ENCODE results near the gene MRPS10. TPM values are rescaled to one million over a fixed set of nuclear protein-coding genes. Genes with fewer than 3 reads are reported as not detected.

The MRPS10 gene
- total RNA-seq, 2 experiments from 2014 or later: 17.1 to 18.4 TPM

GRCh38 chr6:42185597-42185996 lies 32.1 kb downstream of the MRPS10 start:
- intact Hi-C loops (cut with DNase I, micrococcal nuclease): no loop called here
- Histone ChIP-seq H3K4me1 (ENCODE audit: insufficient read depth, low read length) (no peaks in the 10 kb centered on the region), H3K4me3 (ENCODE audit: low read length) (no peak overlapping the region), H3K27me3 (ENCODE audit: control insufficient read depth in 1 of 2, insufficient read depth in 2 of 2, low read length in 2 of 2) (no peaks in the 10 kb centered on the region), H3K9me3 (ENCODE audit: control insufficient read depth in 1 of 2, insufficient read depth in 1 of 2, low read length in 2 of 2) (no peaks in the 10 kb centered on the region), H3K36me3 (ENCODE audit: insufficient read depth, low read length) (no peaks in the 10 kb centered on the region), H3K27ac (ENCODE audit: low read depth in 1 of 2, low read length in 2 of 2) (no peak overlapping the region)
- H3K9me3 Mint-ChIP-seq: no peaks in the 10 kb centered on the region
- H3K27me3 Mint-ChIP-seq: no peaks in the 10 kb centered on the region
- no peak for DNase-seq
- TF ChIP-seq CTCF (IDR thresholded peaks at IDR 0.05): no peak
- H3K4me1 Mint-ChIP-seq (ENCODE audit: low read depth): no peaks in the 10 kb centered on the region
- no peaks in the 10 kb centered on the region for H3K36me3 Mint-ChIP-seq (ENCODE audit: low read depth)
- H3K4me3 Mint-ChIP-seq: no peak overlapping the region
- ATAC-seq (ENCODE audit: poor library complexity): no peak
- CTCF ChIA-PET: no interaction called here
- POLR2A ChIA-PET: no interaction called here
- no peak overlapping the region for H3K27ac Mint-ChIP-seq

- ATAC-seq (ENCODE audit: poor library complexity) (no peak), DNase-seq (no peak)
- intact Hi-C loops (cut with DNase I, micrococcal nuclease): no loop called here
- ChIA-PET CTCF (no interaction called here), POLR2A (no interaction called here)
- no peak for TF ChIP-seq CTCF (IDR thresholded peaks at IDR 0.05)
- Mint-ChIP-seq H3K27me3 (peaks cover under 1% of the 10 kb centered on the region), H3K36me3 (ENCODE audit: low read depth) (no peaks in the 10 kb centered on the region), H3K4me3 (no peak overlapping the region), H3K4me1 (ENCODE audit: low read depth) (no peaks in the 10 kb centered on the region), H3K9me3 (no peaks in the 10 kb centered on the region), H3K27ac (no peak overlapping the region)
- no peaks in the 10 kb centered on the region for H3K9me3 ChIP-seq (ENCODE audit: control insufficient read depth in 1 of 2, insufficient read depth in 1 of 2, low read length in 2 of 2)
- H3K4me3 ChIP-seq (ENCODE audit: low read length): no peak overlapping the region
- H3K4me1 ChIP-seq (ENCODE audit: insufficient read depth, low read length): no peaks in the 10 kb centered on the region
- H3K36me3 ChIP-seq (ENCODE audit: insufficient read depth, low read length): no peaks in the 10 kb centered on the region
- no peak overlapping the region for H3K27ac ChIP-seq (ENCODE audit: low read depth in 1 of 2, low read length in 2 of 2)
- H3K27me3 ChIP-seq (ENCODE audit: control insufficient read depth in 1 of 2, insufficient read depth in 2 of 2, low read length in 2 of 2): no peaks in the 10 kb centered on the region
Observed at GRCh38 chr6:42184475-42184874, 33.2 kb downstream of the MRPS10 start.

GRCh38 chr6:42182101-42182500 lies 35.6 kb downstream of the MRPS10 start:
- Mint-ChIP-seq H3K27me3 (peaks cover 10% of the 10 kb centered on the region), H3K9me3 (no peaks in the 10 kb centered on the region), H3K36me3 (ENCODE audit: low read depth) (no peaks in the 10 kb centered on the region), H3K4me1 (ENCODE audit: low read depth) (no peaks in the 10 kb centered on the region), H3K4me3 (no peak overlapping the region), H3K27ac (no peak overlapping the region)
- no peaks in the 10 kb centered on the region for H3K36me3 ChIP-seq (ENCODE audit: insufficient read depth, low read length)
- no peak for TF ChIP-seq CTCF (IDR thresholded peaks at IDR 0.05)
- intact Hi-C loops (cut with DNase I, micrococcal nuclease): no loop called here
- no peaks in the 10 kb centered on the region for H3K9me3 ChIP-seq (ENCODE audit: control insufficient read depth in 1 of 2, insufficient read depth in 1 of 2, low read length in 2 of 2)
- peaks cover 0 to 2% of the 10 kb centered on the region in 2 experiments for H3K27me3 ChIP-seq (ENCODE audit: control insufficient read depth in 1 of 2, insufficient read depth in 2 of 2, low read length in 2 of 2)
- peaks cover 8% of the 10 kb centered on the region for H3K4me1 ChIP-seq (ENCODE audit: insufficient read depth, low read length)
- no peak overlapping the region for H3K27ac ChIP-seq (ENCODE audit: low read depth in 1 of 2, low read length in 2 of 2)
- CTCF ChIA-PET: no interaction called here
- DNase-seq: no peak
- POLR2A ChIA-PET: no interaction called here
- no peak overlapping the region for H3K4me3 ChIP-seq (ENCODE audit: low read length)
- no peak for ATAC-seq (ENCODE audit: poor library complexity)
